H1 (cell line): ENCODE measurements around the gene MLANA. TPM values are rescaled to one million over a fixed set of nuclear protein-coding genes. Genes with fewer than 3 reads are reported as not detected.

Source experiments
- CTCF ChIA-PET: fragments of 300-600 bp; sonication (Branson Sonifier 250); formaldehyde crosslinking; loops from one replicate; lab custom pipeline; 2021; ENCODE audit not compliant: partially characterized antibody; lab: Charles Lee
- POLR2A ChIA-PET: fragments of 300-600 bp; sonication (Branson Sonifier 250); formaldehyde crosslinking; loops from one replicate; lab custom pipeline; 2021; ENCODE audit warnings: inconsistent platforms; ENCODE audit not compliant: partially characterized antibody; lab: Charles Lee
- DNase-seq, 2 experiments: peaks; one replicate each; pipeline versions ENCODE4 v3.0.0 to v3.0.0-alpha.2; 2010 to 2022; ENCODE audit warnings: low spot score in 2 of 2, low read depth in 1 of 2, mixed read lengths in 1 of 2
- FAIRE-seq: peaks from 2 replicates; lab custom pipeline; 2011; peaks lifted over from hg19 to GRCh38; lab: Jason Lieb, UNC
- H2AFZ ChIP-seq: 2 replicates; pipeline ENCODE4 v1.8.1; 2012; ENCODE audit warnings: low read length, inconsistent platforms
- H2AK5ac ChIP-seq: 2 replicates; pipeline ENCODE4 v1.6.1; 2013; ENCODE audit warnings: low read depth, low read length
- H2BK120ac ChIP-seq: replicated peaks from 2 replicates; pipeline ENCODE3; 2013; ENCODE audit warnings: low read depth, low read length, inconsistent platforms
- H2BK12ac ChIP-seq: 2 replicates; pipeline ENCODE4 v1.6.1; 2013; ENCODE audit warnings: low read depth, low read length
- H2BK15ac ChIP-seq: 2 replicates; pipeline ENCODE4 v1.6.1; 2013; ENCODE audit warnings: low read length
- H2BK20ac ChIP-seq: 2 replicates; pipeline ENCODE4 v1.6.1; 2013; ENCODE audit warnings: low read length
- H2BK5ac ChIP-seq: 2 replicates; pipeline ENCODE4 v1.6.1; 2013; ENCODE audit warnings: low read depth, low read length
- H3K14ac ChIP-seq: 2 replicates; pipeline ENCODE4 v1.6.1; 2013; ENCODE audit warnings: inconsistent platforms; ENCODE audit not compliant: insufficient read length
- H3K18ac ChIP-seq: 2 replicates; pipeline ENCODE4 v1.6.1; 2013; ENCODE audit warnings: low read length; ENCODE audit errors: extremely low read depth
- H3K23ac ChIP-seq: 2 replicates; pipeline ENCODE4 v1.6.1; 2013; ENCODE audit warnings: inconsistent platforms; ENCODE audit not compliant: insufficient read length
- H3K23me2 ChIP-seq: 2 replicates; pipeline ENCODE4 v1.6.1; 2013; ENCODE audit warnings: low read depth, low read length
- H3K27ac ChIP-seq: 2 replicates; pipeline ENCODE4 v1.6.1; 2011; ENCODE audit warnings: low read depth, low read length, inconsistent platforms
- H3K27me3 ChIP-seq, 4 experiments: replicated peaks in 1 of 4; 1 replicate in 1 of 4; 2 replicates in 3 of 4; pipeline versions ENCODE4 v1.6.1 to v1.8.1; 2011 to 2013; ENCODE audit warnings: low read length in 3 of 4, mild to moderate bottlenecking in 3 of 4, inconsistent platforms in 2 of 4, mixed read lengths in 2 of 4, moderate library complexity in 1 of 4; ENCODE audit not compliant: control insufficient read depth in 3 of 4, insufficient read depth in 3 of 4; ENCODE audit errors: extremely low read depth in 1 of 4
- H3K36me3 ChIP-seq, 4 experiments: 2 replicates each; pipeline versions ENCODE4 v1.6.1 to v1.8.1; 2011 to 2013; ENCODE audit warnings: mild to moderate bottlenecking in 4 of 4, low read length in 3 of 4, moderate library complexity in 2 of 4, control low read depth in 1 of 4, inconsistent platforms in 1 of 4; ENCODE audit not compliant: insufficient read depth in 4 of 4, control insufficient read depth in 2 of 4
- H3K4ac ChIP-seq: replicated peaks from 2 replicates; pipeline ENCODE3; 2013; ENCODE audit warnings: low read length, low read depth, mixed read lengths, inconsistent platforms; ENCODE audit not compliant: insufficient read length
- H3K4me1 ChIP-seq, 4 experiments: replicated peaks in 1 of 4; 1 replicate in 1 of 4; 2 replicates in 3 of 4; pipeline versions ENCODE4 v1.6.1 to v1.8.1; 2011 to 2013; ENCODE audit warnings: low read length in 3 of 4, inconsistent platforms in 2 of 4, mixed read lengths in 1 of 4; ENCODE audit not compliant: insufficient read depth in 4 of 4, control insufficient read depth in 3 of 4
- H3K4me2 ChIP-seq, 2 experiments: 2 replicates each; pipeline versions ENCODE4 v1.6.1 to v1.8.1; 2011 to 2013; ENCODE audit warnings: low read depth in 2 of 2, low read length in 2 of 2, control low read depth in 1 of 2, inconsistent platforms in 1 of 2, mild to moderate bottlenecking in 1 of 2; ENCODE audit not compliant: insufficient read depth in 1 of 2
- H3K4me3 ChIP-seq, 4 experiments: fragments of 200-600, 300-600 bp in 1 of 4; sonication (generic), shearing (Covaris generic), sonication (Bioruptor Twin) in 1 of 4; 2 replicates each; pipeline versions ENCODE4 v1.5.1 to v1.8.1; 2011 to 2016; ENCODE audit warnings: low read length in 4 of 4, low read depth in 3 of 4, control low read depth in 2 of 4, inconsistent platforms in 2 of 4, mild to moderate bottlenecking in 2 of 4, mixed read lengths in 1 of 4, moderate library complexity in 1 of 4; ENCODE audit not compliant: insufficient read depth in 2 of 4; ENCODE audit errors: extremely low read depth in 1 of 4
- H3K56ac ChIP-seq: replicated peaks from 2 replicates; pipeline ENCODE3; 2013; ENCODE audit warnings: low read depth, mild to moderate bottlenecking, mixed read lengths, low read length, inconsistent platforms; ENCODE audit not compliant: insufficient read length
- H3K79me1 ChIP-seq: 2 replicates; pipeline ENCODE4 v1.6.1; 2013; ENCODE audit warnings: low read depth, low read length, control low read depth
- H3K79me2 ChIP-seq, 2 experiments: 2 replicates each; pipeline versions ENCODE4 v1.6.1 to v1.8.1; 2012 to 2013; ENCODE audit warnings: low read length in 2 of 2, mild to moderate bottlenecking in 2 of 2, inconsistent platforms in 1 of 2; ENCODE audit not compliant: insufficient read depth in 2 of 2, control insufficient read depth in 1 of 2
- H3K9ac ChIP-seq, 4 experiments: replicated peaks in 1 of 4; 1 replicate in 1 of 4; 2 replicates in 3 of 4; pipeline versions ENCODE4 v1.6.1 to v1.8.1; 2011 to 2013; ENCODE audit warnings: low read depth in 3 of 4, low read length in 3 of 4, control low read depth in 2 of 4, mild to moderate bottlenecking in 2 of 4, moderate library complexity in 2 of 4, inconsistent platforms in 1 of 4; ENCODE audit errors: extremely low read depth in 1 of 4
- H3K9me3 ChIP-seq, 2 experiments: 2 replicates each; pipeline versions ENCODE4 v1.6.1 to v1.8.1; 2012 to 2013; ENCODE audit warnings: mild to moderate bottlenecking in 2 of 2, moderate library complexity in 2 of 2, control low read depth in 1 of 2, inconsistent platforms in 1 of 2, low read depth in 1 of 2, low read length in 1 of 2, mixed read lengths in 1 of 2; ENCODE audit not compliant: insufficient read depth in 2 of 2
- H4K20me1 ChIP-seq, 2 experiments: replicated peaks in 1 of 2; 2 replicates each; pipeline versions ENCODE3 to v1.8.1; 2011 to 2013; ENCODE audit warnings: inconsistent platforms in 2 of 2, low read length in 2 of 2, mild to moderate bottlenecking in 1 of 2; ENCODE audit not compliant: insufficient read depth in 2 of 2, control insufficient read depth in 1 of 2
- H4K5ac ChIP-seq: 2 replicates; pipeline ENCODE4 v1.6.1; 2013; ENCODE audit warnings: low read length, low read depth, mixed read lengths, inconsistent platforms; ENCODE audit not compliant: insufficient read length
- H4K8ac ChIP-seq: 2 replicates; pipeline ENCODE4 v1.8.0; 2013; ENCODE audit warnings: mild to moderate bottlenecking, moderate library complexity, low read length, inconsistent platforms; ENCODE audit not compliant: insufficient read depth; ENCODE audit errors: extremely low read depth
- H4K91ac ChIP-seq: replicated peaks from 2 replicates; pipeline ENCODE3; 2013; ENCODE audit warnings: low read length, mixed read lengths, inconsistent platforms; ENCODE audit not compliant: insufficient read length
- CHD1 ChIP-seq: IDR thresholded peaks from 2 replicates; pipeline ENCODE4 v1.6.1; 2012; ENCODE audit warnings: low read depth, low read length, improper control_type of control experiment
- GTF2F1 ChIP-seq: IDR thresholded peaks from 2 replicates; pipeline ENCODE4 v1.6.1; 2012; ENCODE audit warnings: low read depth, low read length, improper control_type of control experiment, borderline replicate concordance
- KDM5A ChIP-seq: fragments of 200-600 bp; IDR thresholded peaks from 2 replicates; pipeline ENCODE4 v1.7.1; 2012; ENCODE audit warnings: mild to moderate bottlenecking, low read length, inconsistent platforms, mixed read lengths
- MAFK ChIP-seq: IDR thresholded peaks from 2 replicates; pipeline ENCODE4 v1.6.1; 2012; ENCODE audit warnings: low read depth, mild to moderate bottlenecking, improper control_type of control experiment, low read length
- NANOG ChIP-seq: IDR thresholded peaks from 2 replicates; pipeline ENCODE4 v1.6.1; 2011; ENCODE audit warnings: low read length, low read depth, mild to moderate bottlenecking, inconsistent platforms; ENCODE audit not compliant: insufficient read depth, poor library complexity, severe bottlenecking
- POU5F1 ChIP-seq: IDR thresholded peaks from 2 replicates; pipeline ENCODE4 v1.6.1; 2011; ENCODE audit warnings: low read depth, mild to moderate bottlenecking, low read length, moderate library complexity
- RBBP5 ChIP-seq: IDR thresholded peaks from 2 replicates; pipeline ENCODE4 v1.7.1; 2012; ENCODE audit warnings: low read depth, mild to moderate bottlenecking, inconsistent platforms, low read length, moderate library complexity, borderline replicate concordance
- SIN3A ChIP-seq, 2 experiments: IDR thresholded peaks in 1 of 2; conservative IDR thresholded peaks in 1 of 2; 2 replicates each; pipeline ENCODE4 v1.6.1; 2011 to 2012; ENCODE audit warnings: low read length in 2 of 2, improper control_type of control experiment in 1 of 2, low read depth in 1 of 2, mild to moderate bottlenecking in 1 of 2
- SRF ChIP-seq: IDR thresholded peaks from 2 replicates; pipeline ENCODE4 v1.6.1; 2011; ENCODE audit warnings: mild to moderate bottlenecking, low read depth, low read length, moderate library complexity
- WGBS, 2 experiments: shearing (Covaris generic) in 1 of 2; methylation state at CpG; one replicate each; pipeline versions ENCODE4 v1.1.6 to v1.1.7; 2013 to 2015; ENCODE audit warnings: low lambda C conversion rate in 2 of 2, mixed read lengths in 2 of 2, inconsistent platforms in 1 of 2, low coverage in 1 of 2, missing lambda C conversion rate in 1 of 2; ENCODE audit not compliant: insufficient replicate concordance in 2 of 2, insufficient coverage in 1 of 2, insufficient read length in 1 of 2; ENCODE audit errors: extremely low coverage in 1 of 2, missing lambda C conversion rate in 1 of 2; 5-methylcytosine and 5-hydroxymethylcytosine counted together
- polyA plus RNA-seq, 7 experiments: library from polyadenylated mRNA; depleted of rRNA in 3 of 7; stranded (reverse) in 5 of 7; unstranded in 2 of 7; fragments of >200 nt in 5 of 7; fragments of 200-250 nt in 2 of 7; gene quantifications; 1 replicate in 5 of 7; 2 replicates in 1 of 7; 4 replicates in 1 of 7; pipeline versions ENCODE4 v1.2.1 to v1.2.3, GENCODE V29; 2011 to 2013; ENCODE audit warnings: missing spikeins in 2 of 7, mixed read lengths in 2 of 7
- total RNA-seq: library from RNA; stranded (reverse); fragmentation: NEBNext Ultra II Directional; extraction: Animal tissue kit (Norgen Biotek cat#: 25700); gene quantifications from 2 replicates; pipeline ENCODE4 v1.2.1, GENCODE V29; 2021
- TF ChIP-seq, protein P1 (sequence below): IDR thresholded peaks from 2 replicates; pipeline ENCODE4 v1.6.1; 2012; ENCODE audit warnings: inconsistent platforms
- TF ChIP-seq, protein P2 (sequence below), 3 experiments: IDR thresholded peaks; 1 replicate in 2 of 3; 2 replicates in 1 of 3; pipeline versions ENCODE4 v1.5.1 to v1.6.1; 2011; ENCODE audit warnings: low read length in 3 of 3, mild to moderate bottlenecking in 3 of 3, inconsistent platforms in 2 of 3, low read depth in 1 of 3, moderate library complexity in 1 of 3; ENCODE audit not compliant: insufficient read depth in 1 of 3; ENCODE audit errors: control extremely low read depth in 1 of 3

Gene MLANA
- total and polyA plus RNA-seq, 2 of the 8 experiments (the other 6 are each of a cell fraction or from before 2014, with no cell fraction given): not detected

DNA sequence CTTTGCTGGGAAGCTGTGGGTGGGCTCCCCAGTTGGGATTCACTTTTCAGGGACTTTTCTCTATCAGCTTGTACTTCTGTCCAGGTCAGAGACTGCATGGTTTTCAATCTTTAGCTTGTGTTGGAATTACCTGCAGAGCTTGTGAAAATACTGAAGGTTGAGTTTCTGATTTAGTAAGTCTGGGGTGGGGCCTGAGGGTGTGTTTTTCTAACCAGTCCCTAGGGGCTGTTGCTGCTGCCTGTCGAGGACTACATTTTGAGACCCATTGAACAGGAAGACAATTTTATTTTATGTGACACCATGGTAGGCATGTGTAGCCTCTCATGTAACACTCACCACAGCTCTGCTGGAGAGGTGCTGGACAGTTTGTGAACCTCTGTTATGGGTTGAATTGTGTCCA is 14.7 kb upstream of the MLANA start:
- Histone ChIP-seq H3K9ac (no peak overlapping the region), H3K9me3 (no peaks in the 10 kb centered on the region), H3K23me2 (no peaks in the 10 kb centered on the region), H3K4ac (no peak overlapping the region), H3K4me3 (no peak overlapping the region), H4K91ac (no peak overlapping the region), H2BK15ac (no peak overlapping the region), H2BK20ac (no peak overlapping the region), H3K36me3 (no peaks in the 10 kb centered on the region), H2AK5ac (no peak overlapping the region), H3K79me1 (no peaks in the 10 kb centered on the region), H2BK120ac (no peak overlapping the region), H3K56ac (no peak overlapping the region), H3K27ac (no peak overlapping the region), H2AFZ (no peak overlapping the region), H3K18ac (no peak overlapping the region), H3K4me1 (0 out of 7 replicates have a peak, but pooled peaks cover 0 to 3% (median 1%) of the 10 kb centered on the region in 4 experiments), H4K20me1 (no peaks in the 10 kb centered on the region), H4K8ac (no peak overlapping the region), H3K23ac (no peak overlapping the region), H2BK12ac (no peak overlapping the region), H3K27me3 (no peaks in the 10 kb centered on the region), H3K79me2 (no peaks in the 10 kb centered on the region), H3K14ac (no peak overlapping the region), H4K5ac (no peak overlapping the region), H3K4me2 (no peak overlapping the region), H2BK5ac (no peak overlapping the region)
- 100% methylated on average over 1 of the region's 1 CpG; no CpG with 5 or more reads in 1 of the 2 experiments for WGBS, 2 experiments
- ChIA-PET POLR2A (no interaction called here), CTCF (interaction anchor here (0.6 to 1.2 kb wide), 4 partner anchors 10 to 559 kb away, joined by 3 to 13 read pairs (median 3); no protein-coding TSS in a partner anchor)
- no peak for FAIRE-seq
- no peak for DNase-seq
- no peak for TF ChIP-seq CHD1
- no peak for TF ChIP-seq SIN3A (conservative IDR thresholded peaks at IDR 0.05 in 1 of 2, IDR thresholded peaks at IDR 0.05 in 1 of 2; ENCODE audit: low read depth in 1 of 2, low read length in 2 of 2)
- TF ChIP-seq RBBP5: no peak
- no peak for TF ChIP-seq GTF2F1
- TF ChIP-seq, protein P1, sequence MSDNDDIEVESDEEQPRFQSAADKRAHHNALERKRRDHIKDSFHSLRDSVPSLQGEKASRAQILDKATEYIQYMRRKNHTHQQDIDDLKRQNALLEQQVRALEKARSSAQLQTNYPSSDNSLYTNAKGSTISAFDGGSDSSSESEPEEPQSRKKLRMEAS: no peak
- TF ChIP-seq, protein P2, sequence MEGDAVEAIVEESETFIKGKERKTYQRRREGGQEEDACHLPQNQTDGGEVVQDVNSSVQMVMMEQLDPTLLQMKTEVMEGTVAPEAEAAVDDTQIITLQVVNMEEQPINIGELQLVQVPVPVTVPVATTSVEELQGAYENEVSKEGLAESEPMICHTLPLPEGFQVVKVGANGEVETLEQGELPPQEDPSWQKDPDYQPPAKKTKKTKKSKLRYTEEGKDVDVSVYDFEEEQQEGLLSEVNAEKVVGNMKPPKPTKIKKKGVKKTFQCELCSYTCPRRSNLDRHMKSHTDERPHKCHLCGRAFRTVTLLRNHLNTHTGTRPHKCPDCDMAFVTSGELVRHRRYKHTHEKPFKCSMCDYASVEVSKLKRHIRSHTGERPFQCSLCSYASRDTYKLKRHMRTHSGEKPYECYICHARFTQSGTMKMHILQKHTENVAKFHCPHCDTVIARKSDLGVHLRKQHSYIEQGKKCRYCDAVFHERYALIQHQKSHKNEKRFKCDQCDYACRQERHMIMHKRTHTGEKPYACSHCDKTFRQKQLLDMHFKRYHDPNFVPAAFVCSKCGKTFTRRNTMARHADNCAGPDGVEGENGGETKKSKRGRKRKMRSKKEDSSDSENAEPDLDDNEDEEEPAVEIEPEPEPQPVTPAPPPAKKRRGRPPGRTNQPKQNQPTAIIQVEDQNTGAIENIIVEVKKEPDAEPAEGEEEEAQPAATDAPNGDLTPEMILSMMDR (IDR thresholded peaks at IDR 0.05; ENCODE audit: control extremely low read depth in 1 of 3, insufficient read depth in 1 of 3, low read depth in 1 of 3, low read length in 3 of 3): no peak
- TF ChIP-seq POU5F1: no peak
- TF ChIP-seq SRF: no peak
- no peak for TF ChIP-seq MAFK
- no peak for TF ChIP-seq KDM5A
- no peak for TF ChIP-seq NANOG
